GM19463 (cell line): ENCODE results near the gene PIK3R3.
A peak's percentile ranks its signal among the peaks of the same experiment; 100 is the strongest.
"Not testable (repeated sequence)": the region's sequence is repeated elsewhere in the genome, so short reads cannot be mapped to it uniquely, and the experiment has no call there.

Experiments used
- ATAC-seq: cut with Tn5 transposase; IDR thresholded peaks from one replicate; pipeline ENCODE4 v1.9.1; 2021; ENCODE audit warnings: mild to moderate bottlenecking, moderate library complexity; ENCODE audit not compliant: unreplicated experiment

Gene PIK3R3

GRCh38 chr1:46072975-46073374, 59.5 kb downstream of the PIK3R3 start:
- no peak for ATAC-seq

- no peak for ATAC-seq
These were observed 62.1 kb downstream of the PIK3R3 start for GRCh38 chr1:46070164-46070814.

GRCh38 chr1:46068525-46068924, 63.9 kb downstream of the PIK3R3 start:
- ATAC-seq = no peak

DNA sequence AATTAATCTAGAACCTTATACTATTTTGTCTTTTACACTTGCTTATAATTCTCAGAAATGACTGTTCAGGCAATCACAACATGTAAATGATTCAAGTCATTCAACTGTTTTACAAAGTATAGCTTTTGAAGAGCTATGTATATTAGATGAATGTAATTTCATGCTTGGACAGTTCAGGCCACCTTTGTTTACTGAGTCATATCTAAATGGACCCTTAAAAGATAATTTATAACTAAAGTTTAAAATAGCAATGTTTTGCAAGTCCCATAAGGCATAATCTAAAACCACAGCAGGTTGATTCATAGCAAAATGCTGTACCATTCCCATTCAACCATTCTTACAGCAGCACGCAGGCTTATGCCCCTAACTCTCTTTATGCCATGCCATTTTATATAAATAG, 64.8 kb downstream of the PIK3R3 start:
- no peak for ATAC-seq

- no peak for ATAC-seq
These were observed 67.0 kb downstream of the PIK3R3 start for GRCh38 chr1:46065405-46065804.

GRCh38 chr1:46064708-46065107, 67.7 kb downstream of the PIK3R3 start:
- no peak for ATAC-seq

- peak; percentile 63 for ATAC-seq
These were observed 69.6 kb downstream of the PIK3R3 start for GRCh38 chr1:46062651-46063319.

DNA sequence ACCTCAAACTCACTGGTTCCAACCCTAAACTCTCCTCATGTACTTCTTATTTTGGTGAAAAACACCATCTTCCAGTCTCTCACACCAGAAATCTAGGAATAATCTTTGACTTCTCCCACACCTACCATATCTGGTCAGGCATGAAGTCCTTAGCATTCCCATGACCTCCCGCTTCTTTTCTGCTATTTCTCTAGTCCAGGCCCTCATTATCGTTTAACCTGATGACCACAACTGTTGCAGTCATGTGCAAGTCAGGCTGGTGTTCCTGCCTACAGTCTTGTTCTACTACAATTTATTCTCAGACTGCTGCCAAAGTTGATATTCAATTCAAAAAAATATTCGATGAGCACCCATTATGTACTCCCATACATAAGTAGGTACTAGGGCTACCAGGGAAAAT, 71.3 kb downstream of the PIK3R3 start:
- ATAC-seq = no peak

- no peak for ATAC-seq
These were observed 73.5 kb downstream of the PIK3R3 start for GRCh38 chr1:46058936-46059335.

- no peak for ATAC-seq
These were observed 74.6 kb downstream of the PIK3R3 start for GRCh38 chr1:46057781-46058180.

DNA sequence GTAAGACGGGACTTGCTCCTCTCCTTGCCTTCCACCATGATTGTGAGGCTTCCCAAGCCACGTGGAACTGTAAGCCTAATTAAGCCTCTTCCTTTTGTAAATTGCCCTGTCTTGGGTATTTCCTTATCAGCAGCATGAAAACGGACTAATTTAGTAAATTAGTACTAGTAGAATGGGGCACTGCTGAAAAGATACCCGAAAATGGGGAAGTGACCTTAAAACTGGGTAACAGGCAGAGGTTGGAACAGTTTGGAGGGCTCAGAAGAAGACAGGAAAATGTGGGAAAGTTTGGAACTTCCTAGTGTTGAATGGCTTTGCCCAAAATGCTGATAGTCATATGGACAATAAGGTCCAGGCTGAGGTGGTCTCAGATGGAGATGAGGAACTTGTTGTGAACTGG, 75.2 kb downstream of the PIK3R3 start:
- ATAC-seq = not testable (repeated sequence)

GRCh38 chr1:46056325-46056724, 76.1 kb downstream of the PIK3R3 start:
- no peak for ATAC-seq

DNA sequence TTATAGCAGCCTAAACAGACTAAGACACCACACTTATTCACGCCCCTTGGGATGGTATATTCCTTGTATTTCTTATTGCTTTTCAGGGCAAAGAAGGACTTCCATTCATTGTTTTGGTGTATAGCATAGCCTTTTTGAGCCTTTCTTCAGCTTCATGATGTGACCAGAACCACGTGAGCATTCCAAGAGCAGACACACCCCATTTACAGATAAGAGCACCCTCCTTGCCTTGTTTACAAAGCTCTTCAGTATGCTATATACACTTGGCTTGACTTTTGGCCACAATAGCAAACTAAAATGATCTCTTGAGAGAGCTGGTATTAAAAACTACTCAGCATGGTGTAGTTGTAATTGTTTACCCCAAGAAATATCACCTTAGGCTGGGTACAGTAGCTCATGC, 78.7 kb downstream of the PIK3R3 start:
- no peak for ATAC-seq

DNA sequence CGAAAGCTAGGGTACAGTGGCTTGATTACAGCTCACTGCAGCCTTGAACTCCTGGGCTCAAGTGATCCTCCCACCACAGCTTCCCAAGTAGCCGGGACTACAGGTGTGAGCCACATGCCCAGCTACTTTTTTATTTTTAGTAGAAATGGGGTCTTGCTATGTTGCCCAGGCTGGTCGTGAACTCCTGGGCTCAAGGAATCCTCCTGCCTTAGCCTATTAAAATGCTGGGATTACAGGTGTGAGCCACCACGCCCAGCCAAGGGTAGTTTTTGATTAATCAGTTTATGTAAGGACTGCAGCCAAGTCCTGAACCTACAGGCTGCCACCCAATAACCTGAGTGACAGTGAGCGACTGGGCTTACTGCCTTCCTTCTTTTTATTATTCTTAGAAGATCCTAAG, 88.3 kb downstream of the PIK3R3 start:
- no peak for ATAC-seq

DNA sequence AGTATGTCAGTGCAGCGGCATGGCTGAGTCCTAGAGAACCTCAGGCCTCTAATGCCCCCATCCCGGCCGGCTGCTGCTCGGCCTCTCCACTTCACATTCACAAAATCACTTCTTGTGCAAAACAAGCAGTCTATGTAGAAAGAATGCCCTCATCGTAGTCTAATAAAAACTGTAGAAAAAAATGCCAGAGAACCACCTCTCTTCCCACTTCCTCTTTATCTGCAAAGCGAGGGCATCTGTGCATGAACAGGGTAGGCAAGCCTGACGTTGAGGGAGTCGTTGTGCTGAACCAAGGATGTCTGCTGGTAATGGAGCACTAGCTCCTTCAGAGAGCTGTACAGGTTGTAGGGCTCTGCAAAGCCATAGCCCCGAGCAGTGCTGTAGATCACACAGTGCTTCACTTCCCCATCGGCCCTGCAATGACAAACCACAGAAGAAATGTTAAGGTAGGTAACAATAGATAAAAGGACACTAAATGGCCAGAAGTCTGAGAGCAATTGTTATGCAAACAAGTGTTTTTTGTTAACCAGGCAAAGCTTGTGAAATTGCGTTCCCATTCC, 88.9 kb downstream of the PIK3R3 start:
- ATAC-seq = peak; percentile 92

DNA sequence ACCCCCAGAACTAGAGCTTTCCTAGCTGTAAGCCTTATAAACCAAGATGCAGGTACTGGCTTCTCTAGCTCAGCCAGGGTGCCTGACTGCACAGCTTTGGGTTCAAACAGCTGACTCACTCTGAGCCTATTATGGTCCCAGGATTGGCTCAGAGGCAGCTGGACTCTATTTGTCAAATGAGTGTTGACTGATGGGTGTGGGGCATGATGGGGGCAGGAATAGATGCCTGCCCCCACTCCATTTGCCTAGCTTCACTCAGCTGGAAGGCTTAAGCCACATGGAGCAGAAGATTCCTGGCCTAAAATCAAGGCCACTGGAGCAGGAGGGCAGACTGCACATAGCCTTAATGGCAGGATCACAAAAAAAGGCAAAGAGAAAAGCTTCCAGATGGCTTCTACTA, 90.5 kb downstream of the PIK3R3 start:
- ATAC-seq = no peak

DNA sequence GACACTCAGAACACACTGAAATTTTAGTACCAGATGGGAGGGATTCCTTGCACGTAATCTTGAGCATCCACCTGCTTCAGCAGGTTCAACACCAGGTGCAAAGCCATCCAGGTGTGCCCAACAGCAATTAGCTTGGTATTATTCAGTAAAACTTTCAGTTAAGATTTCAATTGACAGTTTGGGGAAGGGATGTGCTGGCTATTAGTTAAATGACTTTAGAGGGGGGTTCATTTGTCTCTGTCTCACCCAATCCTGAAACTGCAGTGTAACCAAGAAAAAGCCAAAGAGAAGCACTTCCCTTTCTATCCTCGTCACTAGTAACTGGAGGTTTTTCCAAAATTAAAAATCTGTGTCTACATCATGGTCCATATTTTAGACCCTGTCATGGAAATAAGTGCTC, 90.9 kb downstream of the PIK3R3 start:
- no peak for ATAC-seq

DNA sequence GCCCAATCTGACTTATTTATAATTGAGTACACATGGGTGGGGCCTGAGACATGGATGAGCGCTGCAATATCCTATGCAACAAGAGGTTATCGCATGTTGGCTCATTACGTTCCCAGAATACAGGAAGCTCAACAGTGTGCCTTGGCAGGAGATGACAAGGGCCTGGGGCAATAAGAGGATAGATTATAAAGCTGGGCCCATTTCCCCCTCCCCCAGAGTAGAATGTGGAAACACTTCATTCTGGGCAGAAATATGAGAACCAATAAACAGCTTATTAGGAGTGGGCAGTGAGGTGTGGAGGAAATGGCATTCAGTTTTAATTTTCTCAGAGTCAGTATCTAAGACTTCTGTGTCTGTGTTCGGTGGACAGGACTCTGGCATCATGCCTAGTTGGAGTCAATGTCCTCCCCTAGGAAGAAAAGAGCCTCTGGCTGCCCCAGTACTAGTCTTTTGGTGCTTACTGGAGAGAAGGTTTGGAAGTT, 92.8 kb downstream of the PIK3R3 start:
- ATAC-seq = no peak

DNA sequence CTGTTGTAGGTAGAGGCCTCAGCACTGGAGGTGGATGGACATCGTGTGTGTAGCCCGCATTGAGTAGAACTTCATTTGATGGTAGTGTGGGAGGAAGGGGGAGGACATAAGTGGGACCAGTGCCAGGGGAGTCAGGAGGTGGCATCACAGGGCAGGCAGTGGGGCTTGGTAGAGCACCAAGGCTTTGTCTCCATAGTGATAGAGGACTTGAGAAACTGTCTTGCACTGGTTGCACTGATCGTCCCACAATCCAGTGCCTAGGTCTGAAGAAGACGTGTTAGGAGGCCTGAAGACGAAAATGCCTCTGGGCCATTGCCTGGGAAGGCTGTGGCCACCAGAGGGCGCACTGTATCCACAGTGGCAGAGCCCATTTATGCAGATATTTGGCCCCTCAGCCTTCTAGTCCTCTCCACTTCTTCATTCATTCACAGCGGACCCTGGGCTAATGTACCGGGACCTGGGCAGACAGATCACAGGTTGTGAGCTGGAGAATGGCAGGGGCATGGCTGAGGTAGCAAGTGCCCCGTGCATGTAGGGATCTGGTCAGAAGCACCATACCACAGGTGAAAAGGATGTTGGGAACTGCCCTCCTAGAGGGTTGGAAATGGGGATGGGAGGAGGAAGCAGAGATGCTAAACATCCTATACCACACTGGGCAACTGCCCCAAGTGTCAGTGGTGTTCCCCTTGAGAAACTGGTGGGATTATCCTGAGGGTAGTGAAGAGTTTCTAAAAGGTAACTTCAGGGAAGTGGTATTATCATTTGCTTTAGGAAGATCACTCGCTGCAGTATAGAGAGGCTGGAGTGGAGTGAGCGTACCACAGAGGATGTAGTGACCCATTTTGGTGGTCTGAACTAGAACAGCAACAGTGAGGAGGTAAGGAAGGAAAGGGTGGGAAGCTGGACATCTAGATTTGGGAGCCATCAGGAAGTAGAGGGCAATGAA, 95.3 kb downstream of the PIK3R3 start:
- no peak for ATAC-seq

DNA sequence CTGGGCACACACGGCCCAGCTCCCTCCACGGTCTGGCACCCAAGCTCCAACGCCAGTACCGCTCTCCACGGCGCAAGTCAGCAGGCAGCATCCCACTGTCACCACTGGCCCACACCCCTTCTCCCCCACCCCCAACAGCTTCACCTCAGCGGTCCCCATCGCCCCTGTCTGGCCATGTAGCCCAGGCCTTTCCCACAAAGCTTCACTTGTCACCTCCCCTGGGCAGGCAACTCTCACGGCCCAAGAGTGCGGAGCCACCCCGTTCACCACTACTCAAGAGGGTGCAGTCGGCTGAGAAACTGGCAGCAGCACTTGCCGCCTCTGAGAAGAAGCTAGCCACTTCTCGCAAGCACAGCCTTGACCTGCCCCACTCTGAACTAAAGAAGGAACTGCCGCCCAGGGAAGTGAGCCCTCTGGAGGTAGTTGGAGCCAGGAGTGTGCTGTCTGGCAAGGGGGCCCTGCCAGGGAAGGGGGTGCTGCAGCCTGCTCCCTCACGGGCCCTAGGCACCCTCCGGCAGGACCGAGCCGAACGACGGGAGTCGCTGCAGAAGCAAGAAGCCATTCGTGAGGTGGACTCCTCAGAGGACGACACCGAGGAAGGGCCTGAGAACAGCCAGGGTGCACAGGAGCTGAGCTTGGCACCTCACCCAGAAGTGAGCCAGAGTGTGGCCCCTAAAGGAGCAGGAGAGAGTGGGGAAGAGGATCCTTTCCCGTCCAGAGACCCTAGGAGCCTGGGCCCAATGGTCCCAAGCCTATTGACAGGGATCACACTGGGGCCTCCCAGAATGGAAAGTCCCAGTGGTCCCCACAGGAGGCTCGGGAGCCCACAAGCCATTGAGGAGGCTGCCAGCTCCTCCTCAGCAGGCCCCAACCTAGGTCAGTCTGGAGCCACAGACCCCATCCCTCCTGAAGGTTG, 97.6 kb downstream of the PIK3R3 start:
- ATAC-seq = no peak
